Keratinocyte (primary cell): ENCODE measurements around the gene NOTCH1. TPM values are rescaled to one million over a fixed set of nuclear protein-coding genes. Genes with fewer than 3 reads are reported as not detected.

Source experiments
- DNase-seq: peaks from one replicate; pipeline ENCODE4 v3.0.0-alpha.2; 2011; ENCODE audit warnings: low read depth, missing footprints, low spot score
- FAIRE-seq: peaks from 2 replicates; lab custom pipeline; 2011; peaks lifted over from hg19 to GRCh38; lab: Jason Lieb, UNC
- H2AFZ ChIP-seq: 2 replicates; pipeline ENCODE4 v1.6.0; 2012; ENCODE audit warnings: low read length, control low read depth, inconsistent platforms; ENCODE audit not compliant: control insufficient read depth
- H3K27ac ChIP-seq: 2 replicates; pipeline ENCODE4 v1.5.1; 2011; ENCODE audit warnings: low read length; ENCODE audit not compliant: control insufficient read depth, insufficient read depth
- H3K27me3 ChIP-seq: 3 replicates; pipeline ENCODE4 v1.6.0; 2011; ENCODE audit warnings: low read length; ENCODE audit not compliant: control insufficient read depth, insufficient read depth; ENCODE audit errors: extremely low read depth
- H3K36me3 ChIP-seq, 2 experiments: 2 replicates in 1 of 2; 3 replicates in 1 of 2; pipeline ENCODE4 v1.5.1; 2011; ENCODE audit warnings: low read length in 2 of 2, mild to moderate bottlenecking in 1 of 2; ENCODE audit not compliant: control insufficient read depth in 2 of 2, insufficient read depth in 2 of 2; ENCODE audit errors: extremely low read depth in 1 of 2
- H3K4me1 ChIP-seq: 3 replicates; pipeline ENCODE4 v1.5.1; 2011; ENCODE audit warnings: low read length; ENCODE audit not compliant: control insufficient read depth, insufficient read depth; ENCODE audit errors: extremely low read depth
- H3K4me2 ChIP-seq: 3 replicates; pipeline ENCODE4 v1.6.0; 2011; ENCODE audit warnings: low read depth, low read length; ENCODE audit not compliant: control insufficient read depth, insufficient read depth; ENCODE audit errors: extremely low read depth
- H3K4me3 ChIP-seq, 3 experiments: fragments of 200-600 bp in 1 of 3; sonication (generic) in 1 of 3; 2 replicates in 2 of 3; 3 replicates in 1 of 3; pipeline ENCODE4 v1.5.1; 2011 to 2016; ENCODE audit warnings: low read length in 3 of 3, mild to moderate bottlenecking in 3 of 3, control low read depth in 2 of 3, inconsistent platforms in 1 of 3, low read depth in 1 of 3, mixed read lengths in 1 of 3, mixed run types in 1 of 3, moderate library complexity in 1 of 3; ENCODE audit not compliant: control insufficient read depth in 2 of 3, insufficient read depth in 2 of 3; ENCODE audit errors: extremely low read depth in 1 of 3
- H3K79me2 ChIP-seq: 2 replicates; pipeline ENCODE4 v1.6.0; 2012; ENCODE audit warnings: low read length; ENCODE audit not compliant: control insufficient read depth, insufficient read depth
- H3K9ac ChIP-seq: 3 replicates; pipeline ENCODE4 v1.6.0; 2011; ENCODE audit warnings: low read length; ENCODE audit not compliant: control insufficient read depth, insufficient read depth; ENCODE audit errors: extremely low read depth
- H3K9me1 ChIP-seq: 3 replicates; pipeline ENCODE4 v1.6.0; 2011; ENCODE audit warnings: low read length; ENCODE audit not compliant: control insufficient read depth, insufficient read depth; ENCODE audit errors: extremely low read depth
- H3K9me3 ChIP-seq: 2 replicates; pipeline ENCODE4 v1.5.1; 2012; ENCODE audit warnings: low read depth, low read length; ENCODE audit not compliant: control insufficient read depth
- H4K20me1 ChIP-seq: 3 replicates; pipeline ENCODE4 v1.6.0; 2011; ENCODE audit warnings: low read length; ENCODE audit not compliant: control insufficient read depth, insufficient read depth; ENCODE audit errors: extremely low read depth
- CTCF ChIP-seq, 3 experiments: IDR thresholded peaks in 1 of 3; conservative IDR thresholded peaks in 1 of 3; optimal IDR thresholded peaks in 1 of 3; 2 replicates in 2 of 3; 3 replicates in 1 of 3; pipeline versions ENCODE3 to v1.5.1; 2011; ENCODE audit warnings: low read length in 3 of 3, mild to moderate bottlenecking in 3 of 3, moderate library complexity in 2 of 3, control low read depth in 1 of 3, inconsistent platforms in 1 of 3; ENCODE audit not compliant: insufficient read depth in 2 of 3; ENCODE audit errors: extremely low read depth in 1 of 3
- EZH2 ChIP-seq: IDR thresholded peaks from one replicate; pipeline ENCODE4 v1.6.1; 2012; ENCODE audit warnings: inconsistent platforms, mild to moderate bottlenecking, low read length, moderate library complexity
- dilution Hi-C: fragments of 300-500 bp; cut with MboI; formaldehyde crosslinking; loops from one replicate; pipeline ENCODE4 v1.7.0; 2020; ENCODE audit warnings: low sequenced_read_pairs; ENCODE audit not compliant: extremely low pct_ligation_motif_present
- polyA plus RNA-seq, 5 experiments: library from polyadenylated mRNA; depleted of rRNA in 3 of 5; stranded (reverse) in 3 of 5; stranded (forward) in 1 of 5; unstranded in 1 of 5; fragments of >200 nt; gene quantifications; 1 replicate in 1 of 5; 2 replicates in 3 of 5; 3 replicates in 1 of 5; pipeline versions ENCODE4 v1.2.1 to v1.2.3, GENCODE V29; 2011 to 2012; ENCODE audit warnings: missing spikeins in 2 of 5, low read depth in 1 of 5, low replicate concordance in 1 of 5

The NOTCH1 gene
- polyA plus RNA-seq, 1 donor (not counting 4 experiments of a cell fraction or from before 2014, with no cell fraction given): 6.1 TPM

- TF ChIP-seq CTCF (optimal IDR thresholded peaks at IDR 0.05 in 1 of 3, IDR thresholded peaks at IDR 0.05 in 1 of 3, conservative IDR thresholded peaks at IDR 0.05 in 1 of 3; ENCODE audit: extremely low read depth in 1 of 3, insufficient read depth in 2 of 3, low read length in 3 of 3): no peak
- TF ChIP-seq EZH2: no peak
Measured at GRCh38 chr9:136593581-136593980, 47.7 kb upstream of the NOTCH1 start.

GRCh38 chr9:136592666-136593065 lies 46.8 kb upstream of the NOTCH1 start:
- no peak for DNase-seq
- Histone ChIP-seq H3K4me3 (no peak overlapping the region), H3K79me2 (no peaks in the 10 kb centered on the region), H3K27me3 (peaks cover 30% of the 10 kb centered on the region), H3K36me3 (no peaks in the 10 kb centered on the region), H3K9ac (no peak overlapping the region), H3K9me1 (no peaks in the 10 kb centered on the region), H2AFZ (no peak overlapping the region), H3K4me1 (peaks cover 8% of the 10 kb centered on the region), H4K20me1 (no peaks in the 10 kb centered on the region), H3K27ac (no peak overlapping the region), H3K4me2 (no peak overlapping the region), H3K9me3 (no peaks in the 10 kb centered on the region)
- TF ChIP-seq EZH2: no peak
- TF ChIP-seq CTCF (optimal IDR thresholded peaks at IDR 0.05 in 1 of 3, IDR thresholded peaks at IDR 0.05 in 1 of 3, conservative IDR thresholded peaks at IDR 0.05 in 1 of 3; ENCODE audit: extremely low read depth in 1 of 3, insufficient read depth in 2 of 3, low read length in 3 of 3): no peak
- dilution Hi-C loops: no loop called here
- FAIRE-seq: no peak

More at GRCh38 chr9:136593581-136593980, 47.7 kb upstream of the NOTCH1 start:
- peaks cover 9% of the 10 kb centered on the region for H3K4me1 ChIP-seq
- no peak for FAIRE-seq
- no peaks in the 10 kb centered on the region for H4K20me1 ChIP-seq
- dilution Hi-C loops: no loop called here
- DNase-seq: no peak
- H3K9ac ChIP-seq: no peak overlapping the region
- no peak overlapping the region for H3K4me2 ChIP-seq
- H2AFZ ChIP-seq: no peak overlapping the region
- no peaks in the 10 kb centered on the region for H3K79me2 ChIP-seq
- H3K36me3 ChIP-seq: no peaks in the 10 kb centered on the region
- no peak overlapping the region for H3K27ac ChIP-seq
- no peaks in the 10 kb centered on the region for H3K9me1 ChIP-seq
- H3K9me3 ChIP-seq: no peaks in the 10 kb centered on the region
- H3K4me3 ChIP-seq: no peak overlapping the region
- peaks cover 29% of the 10 kb centered on the region for H3K27me3 ChIP-seq
